SK-N-SH treated with all-trans-retinoic acid at 6 μM for 48 hours (cell line): ENCODE results near the gene MADD.

ENCODE experiments used
- ATAC-seq: fragments of 200-7000 bp; cut with Tn5 transposase; 3 replicates; pipeline ENCODE4 v1.9.1; 2020; ENCODE audit warnings: mild to moderate bottlenecking, moderate library complexity
- BACH2 ChIP-seq: fragments of 250-450 bp; sonication (Bioruptor Pico); IDR thresholded peaks from 2 replicates; pipeline ENCODE4 v1.9.0; 2021; ENCODE audit warnings: mild to moderate bottlenecking, borderline replicate concordance
- CSDC2 ChIP-seq: fragments of 250-450 bp; sonication (Bioruptor Pico); IDR thresholded peaks from 2 replicates; pipeline ENCODE4 v1.5.0; 2020; ENCODE audit warnings: mild to moderate bottlenecking, moderate library complexity
- ESRRG ChIP-seq: fragments of 250-450 bp; sonication (Bioruptor Pico); IDR thresholded peaks from 2 replicates; pipeline ENCODE4 v1.6.1; 2021; ENCODE audit warnings: mild to moderate bottlenecking
- GLIS3 ChIP-seq: fragments of 250-450 bp; sonication (Bioruptor Pico); IDR thresholded peaks from 2 replicates; pipeline ENCODE4 v1.5.0; 2020; ENCODE audit warnings: mild to moderate bottlenecking, moderate library complexity
- ISL1 ChIP-seq: fragments of 250-450 bp; sonication (Bioruptor Pico); IDR thresholded peaks from 2 replicates; pipeline ENCODE4 v2.1.2; 2022; ENCODE audit warnings: mild to moderate bottlenecking, moderate library complexity
- OSR1 ChIP-seq: fragments of 250-450 bp; sonication (Bioruptor Pico); IDR thresholded peaks from 2 replicates; pipeline ENCODE4 v1.8.0; 2022; ENCODE audit warnings: moderate library complexity, mild to moderate bottlenecking, inconsistent platforms
- POU6F1 ChIP-seq: fragments of 250-450 bp; sonication (Bioruptor Pico); IDR thresholded peaks from 2 replicates; pipeline ENCODE4 v1.8.0; 2021; ENCODE audit warnings: low read depth, mild to moderate bottlenecking, moderate library complexity, borderline replicate concordance
- PPARA ChIP-seq: fragments of 250-450 bp; sonication (Bioruptor Pico); IDR thresholded peaks from 2 replicates; pipeline ENCODE4 v1.5.0; 2020; ENCODE audit warnings: mild to moderate bottlenecking, borderline replicate concordance
- RARB ChIP-seq: fragments of 250-450 bp; sonication (Bioruptor Pico); IDR thresholded peaks from 2 replicates; pipeline ENCODE4 v1.8.0; 2021; ENCODE audit warnings: mild to moderate bottlenecking, moderate library complexity
- SNAI2 ChIP-seq: fragments of 250-450 bp; sonication (Bioruptor Pico); IDR thresholded peaks from 2 replicates; pipeline ENCODE4 v1.5.0; 2020; ENCODE audit warnings: mild to moderate bottlenecking, moderate library complexity
- TCF4 ChIP-seq: fragments of 250-450 bp; sonication (Bioruptor Pico); IDR thresholded peaks from 2 replicates; pipeline ENCODE4 v1.8.0; 2021; ENCODE audit warnings: mild to moderate bottlenecking, moderate library complexity, borderline replicate concordance
- TOX ChIP-seq: fragments of 250-450 bp; sonication (Bioruptor Pico); IDR thresholded peaks from 2 replicates; pipeline ENCODE4 v1.8.0; 2021; ENCODE audit warnings: mild to moderate bottlenecking, moderate library complexity, borderline replicate concordance
- TSHZ2 ChIP-seq: fragments of 250-450 bp; sonication (Bioruptor Pico); IDR thresholded peaks from 2 replicates; pipeline ENCODE4 v1.5.0; 2020; ENCODE audit warnings: mild to moderate bottlenecking, moderate library complexity
- ZC3H10 ChIP-seq: fragments of 250-450 bp; sonication (Bioruptor Pico); IDR thresholded peaks from 2 replicates; pipeline ENCODE4 v1.5.1; 2021; ENCODE audit warnings: mild to moderate bottlenecking, moderate library complexity
- ZFP3 ChIP-seq: fragments of 250-450 bp; sonication (Bioruptor Pico); IDR thresholded peaks from 2 replicates; pipeline ENCODE4 v1.5.0; 2020; ENCODE audit warnings: mild to moderate bottlenecking, moderate library complexity
- ZFP30 ChIP-seq: fragments of 450-650 bp; formaldehyde crosslinking; IDR thresholded peaks from 2 replicates; pipeline ENCODE4 v1.5.0; 2022; ENCODE audit warnings: mild to moderate bottlenecking, moderate library complexity
- ZNF565 ChIP-seq: fragments of 450-650 bp; formaldehyde crosslinking; conservative IDR thresholded peaks from 2 replicates; pipeline ENCODE4 v1.5.0; 2020; ENCODE audit warnings: low read depth, mild to moderate bottlenecking, moderate library complexity
- ZNF70 ChIP-seq: fragments of 450-650 bp; formaldehyde crosslinking; IDR thresholded peaks from 2 replicates; pipeline ENCODE4 v1.5.0; 2020; ENCODE audit warnings: mild to moderate bottlenecking, moderate library complexity
- ZNF8 ChIP-seq: fragments of 450-650 bp; formaldehyde crosslinking; IDR thresholded peaks from 2 replicates; pipeline ENCODE4 v1.5.0; 2020; ENCODE audit warnings: mild to moderate bottlenecking, moderate library complexity

Gene MADD

GRCh38 chr11:47271961-47272661, 2.2 kb downstream of the MADD start:
- ATAC-seq: no peak
- TF ChIP-seq ZNF8 (no peak), GLIS3 (no peak), CSDC2 (CRISPR knock-in tag) (no peak), ZNF70 (CRISPR knock-in tag) (no peak), ZFP3 (CRISPR knock-in tag) (no peak), OSR1 (CRISPR knock-in tag) (no peak), RARB (CRISPR knock-in tag) (no peak), SNAI2 (CRISPR knock-in tag) (no peak), ZFP30 (CRISPR knock-in tag) (no peak)

GRCh38 chr11:47272706-47273105, 2.8 kb downstream of the MADD start:
- no peak for ATAC-seq
- TF ChIP-seq RARB (CRISPR knock-in tag) (no peak), ZNF70 (CRISPR knock-in tag) (no peak), ESRRG (CRISPR knock-in tag) (no peak)

- ATAC-seq: no peak
- TF ChIP-seq TOX (CRISPR knock-in tag): no peak
Observed at GRCh38 chr11:47274495-47275235, 4.7 kb downstream of the MADD start.

GRCh38 chr11:47276923-47277322, 7.0 kb downstream of the MADD start:
- ATAC-seq: no peak
- TF ChIP-seq CSDC2 (CRISPR knock-in tag): no peak
- no peak for TF ChIP-seq OSR1 (CRISPR knock-in tag)
- TF ChIP-seq TSHZ2 (CRISPR knock-in tag): no peak
- no peak for TF ChIP-seq ZNF8
- no peak for TF ChIP-seq ISL1 (CRISPR knock-in tag)
- no peak for TF ChIP-seq TCF4 (CRISPR knock-in tag)
- TF ChIP-seq ZNF565 (CRISPR knock-in tag): no peak
- no peak for TF ChIP-seq PPARA (CRISPR knock-in tag)
- TF ChIP-seq ZC3H10 (CRISPR knock-in tag): no peak
- no peak for TF ChIP-seq RARB (CRISPR knock-in tag)
- TF ChIP-seq POU6F1: no peak
- TF ChIP-seq BACH2 (CRISPR knock-in tag): no peak
- no peak for TF ChIP-seq TOX (CRISPR knock-in tag)
- TF ChIP-seq ZNF70 (CRISPR knock-in tag): no peak
- TF ChIP-seq, all 23 proteins: peak for 0

- no peak for TF ChIP-seq TOX (CRISPR knock-in tag)
- no peak for ATAC-seq
Observed at GRCh38 chr11:47278058-47278457, 8.1 kb downstream of the MADD start.

GRCh38 chr11:47278769-47279168, 8.8 kb downstream of the MADD start:
- ATAC-seq: no peak
- no peak for TF ChIP-seq POU6F1
- TF ChIP-seq, all 23 proteins: peak for 0
